ENCODE measurements around the gene DNAJC16. TPM values are rescaled to one million over a fixed set of nuclear protein-coding genes. Genes with fewer than 3 reads are reported as not detected.

DNAJC16 gene
- polyA plus RNA-seq, 1 donor (not counting 4 experiments of a cell fraction or from before 2014, with no cell fraction given): 13.7 TPM

- H3K9ac ChIP-seq (ENCODE audit: control insufficient read depth, extremely low read depth, insufficient read depth, low read length): peak within 1 kb of the TSS; percentile 98
Observed at GRCh38 chr1:15617173-15618076, 90.8 kb downstream of the DNAJC16 start, which contains the start of gene DDI2. Gene DDI2 (plus strand): TSS chr1:15617458. CDS start chr1:15617671, 213 bp downstream.

GRCh38 chr1:15618077-15618654 lies 91.5 kb downstream of the DNAJC16 start:
- TF ChIP-seq EZH2 (IDR thresholded peaks at IDR 0.05; ENCODE audit: low read length) (no peak), CTCF (optimal IDR thresholded peaks at IDR 0.05 in 1 of 3, IDR thresholded peaks at IDR 0.05 in 1 of 3, conservative IDR thresholded peaks at IDR 0.05 in 1 of 3; ENCODE audit: extremely low read depth in 1 of 3, insufficient read depth in 2 of 3, low read length in 3 of 3) (no peak)
- Histone ChIP-seq H4K20me1 (ENCODE audit: control insufficient read depth, extremely low read depth, insufficient read depth, low read length) (peaks cover 3% of the 10 kb centered on the region), H3K36me3 (ENCODE audit: control insufficient read depth in 2 of 2, extremely low read depth in 1 of 2, insufficient read depth in 2 of 2, low read length in 2 of 2) (peaks cover 0 to 5% of the 10 kb centered on the region in 2 experiments), H3K4me3 (ENCODE audit: control insufficient read depth in 2 of 3, extremely low read depth in 1 of 3, insufficient read depth in 2 of 3, low read depth in 1 of 3, low read length in 3 of 3) (peak overlapping the region; percentile 73 to 100 (median 97)), H3K9me1 (ENCODE audit: control insufficient read depth, extremely low read depth, insufficient read depth, low read length) (no peaks in the 10 kb centered on the region), H3K27me3 (ENCODE audit: control insufficient read depth, extremely low read depth, insufficient read depth, low read length) (no peaks in the 10 kb centered on the region), H3K4me2 (ENCODE audit: control insufficient read depth, extremely low read depth, insufficient read depth, low read depth, low read length) (peak overlapping the region; percentile 81), H3K9me3 (ENCODE audit: control insufficient read depth, low read depth, low read length) (no peaks in the 10 kb centered on the region), H3K9ac (ENCODE audit: control insufficient read depth, extremely low read depth, insufficient read depth, low read length) (peak overlapping the region; percentile 98), H3K4me1 (ENCODE audit: control insufficient read depth, extremely low read depth, insufficient read depth, low read length) (peaks cover 23% of the 10 kb centered on the region), H3K79me2 (ENCODE audit: control insufficient read depth, insufficient read depth, low read length) (peaks cover 57% of the 10 kb centered on the region), H2AFZ (ENCODE audit: control insufficient read depth, low read length) (peak overlapping the region; percentile 76), H3K27ac (ENCODE audit: control insufficient read depth, insufficient read depth, low read length) (peak overlapping the region; percentile 95)
- dilution Hi-C loops (cut with MboI; ENCODE audit: extremely low pct_ligation_motif_present, low sequenced_read_pairs): no loop called here
- FAIRE-seq (no peak), DNase-seq (ENCODE audit: low read depth, low spot score) (no peak)

More at GRCh38 chr1:15617173-15618076, 90.8 kb downstream of the DNAJC16 start, which contains the start of gene DDI2:
- no peak for TF ChIP-seq CTCF (optimal IDR thresholded peaks at IDR 0.05 in 1 of 3, IDR thresholded peaks at IDR 0.05 in 1 of 3, conservative IDR thresholded peaks at IDR 0.05 in 1 of 3; ENCODE audit: extremely low read depth in 1 of 3, insufficient read depth in 2 of 3, low read length in 3 of 3)
- no peak for TF ChIP-seq EZH2 (IDR thresholded peaks at IDR 0.05; ENCODE audit: low read length)
- H3K9me1 ChIP-seq (ENCODE audit: control insufficient read depth, extremely low read depth, insufficient read depth, low read length): no peaks in the 10 kb centered on the region
- H3K36me3 ChIP-seq (ENCODE audit: control insufficient read depth in 2 of 2, extremely low read depth in 1 of 2, insufficient read depth in 2 of 2, low read length in 2 of 2): no peaks in the 10 kb centered on the region
- no peaks in the 10 kb centered on the region for H3K27me3 ChIP-seq (ENCODE audit: control insufficient read depth, extremely low read depth, insufficient read depth, low read length)
- H3K27ac ChIP-seq (ENCODE audit: control insufficient read depth, insufficient read depth, low read length): peak within 1 kb of the TSS; percentile 95
- H3K9me3 ChIP-seq (ENCODE audit: control insufficient read depth, low read depth, low read length): no peaks in the 10 kb centered on the region
- FAIRE-seq: peak; percentile 36
- H2AFZ ChIP-seq (ENCODE audit: control insufficient read depth, low read length): peak within 1 kb of the TSS; percentile 97
- peaks cover 49% of the 10 kb centered on the region for H3K79me2 ChIP-seq (ENCODE audit: control insufficient read depth, insufficient read depth, low read length)
- H4K20me1 ChIP-seq (ENCODE audit: control insufficient read depth, extremely low read depth, insufficient read depth, low read length): no peaks in the 10 kb centered on the region
- peak; percentile 81 for DNase-seq (ENCODE audit: low read depth, low spot score)
- H3K4me3 ChIP-seq (ENCODE audit: control insufficient read depth in 2 of 3, extremely low read depth in 1 of 3, insufficient read depth in 2 of 3, low read depth in 1 of 3, low read length in 3 of 3): peak within 1 kb of the TSS; percentile 73 to 100 (median 97)
- peaks cover 23% of the 10 kb centered on the region for H3K4me1 ChIP-seq (ENCODE audit: control insufficient read depth, extremely low read depth, insufficient read depth, low read length)
- H3K4me2 ChIP-seq (ENCODE audit: control insufficient read depth, extremely low read depth, insufficient read depth, low read depth, low read length): peak within 1 kb of the TSS; percentile 96
- dilution Hi-C loops (cut with MboI; ENCODE audit: extremely low pct_ligation_motif_present, low sequenced_read_pairs): no loop called here

All from keratinocyte (primary cell).